ENCODE results near the gene FAM118A. TPM values are rescaled to one million over a fixed set of nuclear protein-coding genes. Genes with fewer than 3 reads are reported as not detected.

FAM118A gene
- polyA plus RNA-seq, 3 donors: 20.0 to 423 (median 27.9) TPM

- Histone ChIP-seq H3K4me1 (ENCODE audit: control insufficient read depth in 1 of 2, insufficient read depth in 2 of 2, low read length in 2 of 2) (no peaks in the 10 kb centered on the region), H2AFZ (ENCODE audit: insufficient read depth, low read depth, low read length, poor library complexity, severe bottlenecking) (no peak overlapping the region), H3K9me3 (replicated peaks in 1 of 2; ENCODE audit: control insufficient read depth in 1 of 2, insufficient read depth in 1 of 2, low read length in 2 of 2) (no peaks in the 10 kb centered on the region), H4K20me1 (ENCODE audit: insufficient read depth, low read length) (peaks cover 3% of the 10 kb centered on the region), H3K4me2 (replicated peaks; ENCODE audit: extremely low read depth, low read length, poor library complexity, severe bottlenecking) (no peak overlapping the region), H3K79me2 (ENCODE audit: insufficient read depth, low read length) (peaks cover 3% of the 10 kb centered on the region), H3K36me3 (replicated peaks in 1 of 2; ENCODE audit: control insufficient read depth in 1 of 2, insufficient read depth in 2 of 2, low read length in 2 of 2) (peaks cover 74 to 95% of the 10 kb centered on the region in 2 donors), H3K4me3 (replicated peaks in 1 of 3; ENCODE audit: low read depth in 2 of 3, low read length in 3 of 3) (no peak overlapping the region), H3K27me3 (ENCODE audit: control insufficient read depth in 2 of 2, insufficient read depth in 2 of 2, low read length in 2 of 2) (no peaks in the 10 kb centered on the region), H3K9ac (ENCODE audit: insufficient read depth, low read length, poor library complexity, severe bottlenecking) (no peak overlapping the region), H3K27ac (ENCODE audit: low read depth in 1 of 2, low read length in 2 of 2) (no peak overlapping the region)
- intact Hi-C loops (cut with micrococcal nuclease): loop anchor here in 1 of 2 donors (10.0 kb wide), 1 partner anchor 84 kb away; the partner anchor contains the start of genes RIBC2 and SMC1B
- Mint-ChIP-seq H3K27ac (peak overlapping the region in 1 of 7 donors; percentile 37), H3K4me3 (no peak overlapping the region), H3K36me3 (peaks cover 78 to 93% of the 10 kb centered on the region in 2 donors), H3K27me3 (ENCODE audit: low read depth in 3 of 3) (peaks cover 0 to 3% (median 0%) of the 10 kb centered on the region in 3 donors), H3K9me3 (peaks cover 0 to 2% (median 0%) of the 10 kb centered on the region in 7 donors), H3K4me1 (no peaks in the 10 kb centered on the region)
- 95% methylated on average over 19 of the region's 19 CpGs for WGBS (ENCODE audit: insufficient coverage)
- no peak for TF ChIP-seq CTCF (IDR thresholded peaks at IDR 0.05)
- no peak for DNase-seq
Measured at GRCh38 chr22:45330548-45330947, 20.8 kb downstream of the FAM118A start.

- Histone ChIP-seq H3K27me3 (ENCODE audit: control insufficient read depth in 2 of 2, insufficient read depth in 2 of 2, low read length in 2 of 2) (no peaks in the 10 kb centered on the region), H3K4me2 (replicated peaks; ENCODE audit: extremely low read depth, low read length, poor library complexity, severe bottlenecking) (no peak overlapping the region), H3K4me1 (ENCODE audit: control insufficient read depth in 1 of 2, insufficient read depth in 2 of 2, low read length in 2 of 2) (no peaks in the 10 kb centered on the region), H2AFZ (ENCODE audit: insufficient read depth, low read depth, low read length, poor library complexity, severe bottlenecking) (no peak overlapping the region), H4K20me1 (ENCODE audit: insufficient read depth, low read length) (no peaks in the 10 kb centered on the region), H3K9ac (ENCODE audit: insufficient read depth, low read length, poor library complexity, severe bottlenecking) (no peak overlapping the region), H3K27ac (ENCODE audit: low read depth in 1 of 2, low read length in 2 of 2) (no peak overlapping the region), H3K4me3 (replicated peaks in 1 of 3; ENCODE audit: low read depth in 2 of 3, low read length in 3 of 3) (no peak overlapping the region), H3K36me3 (replicated peaks in 1 of 2; ENCODE audit: control insufficient read depth in 1 of 2, insufficient read depth in 2 of 2, low read length in 2 of 2) (peaks cover 76 to 95% of the 10 kb centered on the region in 2 donors), H3K9me3 (replicated peaks in 1 of 2; ENCODE audit: control insufficient read depth in 1 of 2, insufficient read depth in 1 of 2, low read length in 2 of 2) (no peaks in the 10 kb centered on the region), H3K79me2 (ENCODE audit: insufficient read depth, low read length) (no peaks in the 10 kb centered on the region)
- peaks cover 81 to 93% of the 10 kb centered on the region in 2 donors for H3K36me3 Mint-ChIP-seq
- no peak for TF ChIP-seq CTCF (IDR thresholded peaks at IDR 0.05)
- no peaks in the 10 kb centered on the region for H3K4me1 Mint-ChIP-seq
- DNase-seq: no peak
- H3K27ac Mint-ChIP-seq: peak overlapping the region in 3 of 7 donors; percentile 15 to 72 (median 47)
- peaks cover 0 to 3% (median 0%) of the 10 kb centered on the region in 3 donors for H3K27me3 Mint-ChIP-seq (ENCODE audit: low read depth in 3 of 3)
- intact Hi-C loops (cut with micrococcal nuclease): loop anchor here in 1 of 2 donors (10.0 kb wide), 1 partner anchor 83 kb away; the partner anchor contains the start of genes RIBC2 and SMC1B
- H3K9me3 Mint-ChIP-seq: no peaks in the 10 kb centered on the region
- 95% methylated on average over 6 of the region's 9 CpGs for WGBS (ENCODE audit: insufficient coverage)
- no peak overlapping the region for H3K4me3 Mint-ChIP-seq
Measured at GRCh38 chr22:45331486-45331885, 21.8 kb downstream of the FAM118A start.

All from CD14-positive monocyte (primary cell).